Right lung (tissue), 5 donors: ENCODE results near the gene FOXS1. TPM values are rescaled to one million over a fixed set of nuclear protein-coding genes. Genes with fewer than 3 reads are reported as not detected.

Source experiments
- DNase-seq, 2 donors: peaks; one replicate each; pipeline ENCODE4 v3.0.0-alpha.2; 2013
- polyA plus RNA-seq, 5 donors: library from polyadenylated mRNA; unstranded; fragments of 120-200 nt; gene quantifications; one replicate each; pipeline versions ENCODE4 v1.2.1 to v1.2.3, GENCODE V29; 2013; ENCODE audit warnings: inconsistent platforms in 1 of 5, low replicate concordance in 1 of 5; ENCODE audit not compliant: insufficient read length in 5 of 5, insufficient read depth in 1 of 5

The FOXS1 gene
- polyA plus RNA-seq, 5 donors = 5.0 to 10.6 (median 5.9) TPM

- no peak for DNase-seq
These were observed 16.7 kb upstream of the FOXS1 start for GRCh38 chr20:31862157-31862470.

- DNase-seq = peak in 1 of 2 donors; percentile 56
These were observed 16.2 kb upstream of the FOXS1 start for GRCh38 chr20:31861385-31862156.

DNA sequence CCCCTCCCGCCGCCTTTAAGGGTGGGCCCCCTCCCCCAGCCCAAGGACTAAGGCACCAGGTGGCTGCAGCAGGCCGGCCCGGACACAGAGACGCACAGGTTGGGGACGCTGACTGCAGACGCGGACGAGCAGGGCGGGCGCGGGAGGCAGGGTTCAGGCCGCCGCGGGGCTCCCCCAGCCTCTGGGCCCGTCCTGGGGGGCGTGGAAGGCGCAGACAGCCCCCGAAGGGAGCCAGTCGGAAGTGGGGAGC is 15.7 kb upstream of the FOXS1 start:
- DNase-seq = no peak

DNA sequence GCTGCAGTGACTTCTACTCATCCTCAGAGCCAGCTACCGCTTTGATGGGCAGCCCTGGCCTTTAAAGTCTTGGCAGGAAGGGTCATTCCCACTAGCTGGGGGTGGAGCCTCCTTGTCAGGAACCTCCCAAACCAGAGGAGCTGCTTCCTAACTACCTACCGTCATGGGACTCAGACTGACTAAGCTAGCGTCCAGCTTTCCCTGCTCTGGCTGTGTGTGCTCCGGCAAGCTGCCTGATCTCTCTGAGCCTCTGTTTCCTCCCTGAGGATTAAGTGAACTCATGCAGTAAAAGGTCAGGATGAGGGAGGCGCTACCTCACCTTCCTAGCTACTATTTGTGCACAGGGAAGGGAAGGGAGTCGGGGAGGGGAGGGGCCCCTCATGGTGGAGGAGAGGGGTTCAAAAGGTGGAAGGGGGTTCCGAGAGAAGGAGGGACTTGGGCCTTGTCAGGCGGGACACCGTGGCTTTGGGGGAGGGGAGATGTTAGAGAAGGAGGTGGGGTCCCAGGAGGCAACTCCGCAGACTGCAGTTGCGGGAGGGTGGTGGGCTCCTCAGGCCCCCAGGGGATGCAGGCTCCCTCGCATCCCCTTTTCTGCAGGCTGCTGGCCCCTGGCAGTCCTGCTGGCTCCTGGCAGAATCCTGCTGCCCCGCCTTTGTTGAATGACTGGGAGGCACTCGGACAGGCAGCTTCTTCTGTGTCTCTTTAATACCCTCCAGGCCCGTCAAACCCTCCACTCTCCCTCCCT is 15.2 kb upstream of the FOXS1 start:
- DNase-seq = no peak

DNA sequence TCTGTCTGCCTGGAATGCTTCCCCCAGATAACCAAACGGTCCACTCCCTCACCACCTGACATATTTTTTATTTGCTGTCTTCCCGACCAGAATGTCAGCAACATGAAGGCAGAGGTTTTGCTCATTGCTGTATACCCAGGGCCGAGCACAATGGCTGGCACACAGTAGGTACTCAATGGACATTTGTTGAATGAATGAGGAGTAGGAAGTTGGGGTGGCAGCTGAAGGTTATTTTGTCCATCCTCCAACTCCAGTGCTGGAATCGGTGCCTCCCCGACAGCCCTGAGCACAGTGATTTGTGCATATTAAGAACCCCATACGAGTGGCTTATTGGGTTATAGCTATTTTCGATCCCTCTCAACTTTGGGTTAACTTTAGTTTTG is 14.6 kb upstream of the FOXS1 start:
- no peak for DNase-seq

DNA sequence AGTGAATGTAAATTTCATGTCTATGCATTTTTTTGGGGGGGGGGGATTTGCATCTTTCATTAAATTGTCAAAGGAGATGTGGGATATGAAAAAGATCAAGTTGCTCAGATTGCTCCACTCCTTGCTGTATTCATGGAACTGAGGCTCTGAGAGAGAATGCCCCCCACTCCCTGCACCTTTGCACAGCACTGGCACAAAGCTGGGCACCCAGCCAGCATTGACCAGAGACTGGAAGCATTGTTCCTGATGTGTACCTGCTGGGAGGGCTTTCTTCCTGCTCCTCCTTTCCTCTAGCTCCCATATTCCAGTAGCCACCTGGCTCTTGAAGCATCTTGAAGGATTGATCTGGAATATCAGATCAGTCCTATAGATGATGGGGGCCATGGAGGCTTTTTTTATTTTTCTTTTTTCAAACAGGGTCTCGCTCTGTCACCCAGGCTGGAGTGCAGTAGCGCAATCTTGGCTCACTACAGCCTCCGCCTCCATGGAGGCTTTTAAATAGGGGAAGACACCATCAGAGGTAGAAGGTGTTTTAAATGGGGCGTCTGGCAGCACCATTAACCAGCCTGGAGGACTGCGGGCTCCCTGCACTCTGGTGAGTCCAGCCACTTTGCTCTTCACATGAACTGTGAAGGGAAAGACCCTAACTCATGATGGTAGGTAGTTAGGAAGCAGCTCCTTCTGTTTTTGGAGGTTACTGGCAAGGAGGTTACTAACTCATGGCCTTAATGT is 14.0 kb upstream of the FOXS1 start:
- no peak for DNase-seq

DNA sequence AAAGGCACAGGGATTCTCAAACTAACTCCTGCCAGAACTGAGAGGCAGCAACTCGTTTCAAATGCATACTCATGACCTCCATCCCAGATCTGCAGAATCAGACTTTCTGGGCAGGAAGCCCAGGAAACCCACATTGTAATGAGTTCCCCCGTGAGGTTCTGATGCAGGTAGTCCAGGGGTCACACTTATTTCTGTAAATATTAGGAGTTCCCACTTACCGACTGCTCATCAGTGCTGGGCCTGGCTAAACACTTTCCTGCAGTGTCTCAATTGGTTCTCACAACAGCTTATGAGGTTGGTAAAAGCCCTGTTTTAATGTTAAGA is 13.3 kb upstream of the FOXS1 start:
- DNase-seq = no peak

- no peak for DNase-seq
These were observed 12.7 kb upstream of the FOXS1 start for GRCh38 chr20:31857861-31858759.

DNA sequence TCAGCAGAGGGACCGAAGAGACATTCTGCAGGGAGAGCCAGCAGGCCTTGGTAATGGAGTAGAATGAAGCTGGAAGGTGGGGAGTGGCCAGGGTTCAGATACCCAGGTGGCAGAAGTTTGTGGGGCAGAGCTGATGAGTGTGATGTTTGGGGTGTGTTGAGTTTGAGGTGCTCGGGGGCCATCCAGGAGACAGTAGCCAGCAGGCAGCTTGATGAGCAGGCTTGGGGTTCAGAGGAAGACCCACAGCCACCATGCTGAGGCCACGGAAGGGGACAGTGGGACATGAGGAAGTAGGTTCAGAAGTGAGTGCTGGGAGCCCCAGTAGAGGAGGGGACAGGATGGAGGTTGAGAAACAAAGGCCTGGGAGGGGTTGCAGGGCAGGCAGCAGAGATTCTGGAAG is 11.1 kb upstream of the FOXS1 start:
- no peak for DNase-seq

DNA sequence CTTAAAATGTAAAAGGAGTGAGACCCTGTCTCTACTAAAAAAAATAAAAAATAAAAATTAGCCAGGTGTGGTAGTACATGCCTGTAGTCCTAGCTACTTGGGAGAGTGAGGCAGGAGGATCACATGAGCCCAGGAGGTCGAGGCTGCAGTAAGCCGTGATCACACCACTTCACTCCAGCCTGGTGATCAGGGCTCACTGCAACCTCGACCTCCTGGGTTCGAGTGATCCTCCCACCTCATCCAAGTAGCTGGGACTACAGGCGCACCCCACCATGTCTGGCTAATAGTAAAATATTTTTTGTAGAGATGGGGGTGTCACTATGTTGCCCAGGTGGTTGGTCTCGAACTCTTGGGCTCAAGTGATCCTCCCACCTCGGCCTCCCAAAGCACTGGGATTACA is 8.1 kb upstream of the FOXS1 start:
- DNase-seq = no peak

- no peak for DNase-seq
These were observed 6.0 kb upstream of the FOXS1 start for GRCh38 chr20:31851240-31851955.

GRCh38 chr20:31849306-31849930 is 4.0 kb upstream of the FOXS1 start:
- no peak for DNase-seq

GRCh38 chr20:31848088-31848999 is 2.9 kb upstream of the FOXS1 start:
- DNase-seq = no peak

DNA sequence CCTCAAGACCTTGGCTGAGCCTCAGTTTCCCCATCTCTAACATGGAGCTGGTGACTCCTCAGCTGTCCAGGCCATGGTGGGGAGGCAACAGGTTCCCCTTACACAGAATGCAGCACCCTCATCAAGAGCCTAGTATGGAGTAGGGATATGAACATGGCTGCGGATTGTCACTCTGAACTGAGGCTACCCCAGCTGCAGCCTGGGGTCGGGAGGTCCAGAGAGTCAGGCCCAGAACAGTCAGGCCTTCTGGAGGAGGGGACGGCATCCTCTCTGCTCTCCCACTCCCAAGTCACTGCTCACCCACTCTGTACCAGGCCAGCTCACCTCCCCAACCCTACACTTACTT is 1.4 kb upstream of the FOXS1 start:
- DNase-seq = no peak

GRCh38 chr20:31844737-31845299 is 586 bp downstream of the FOXS1 start:
- no peak for DNase-seq

DNA sequence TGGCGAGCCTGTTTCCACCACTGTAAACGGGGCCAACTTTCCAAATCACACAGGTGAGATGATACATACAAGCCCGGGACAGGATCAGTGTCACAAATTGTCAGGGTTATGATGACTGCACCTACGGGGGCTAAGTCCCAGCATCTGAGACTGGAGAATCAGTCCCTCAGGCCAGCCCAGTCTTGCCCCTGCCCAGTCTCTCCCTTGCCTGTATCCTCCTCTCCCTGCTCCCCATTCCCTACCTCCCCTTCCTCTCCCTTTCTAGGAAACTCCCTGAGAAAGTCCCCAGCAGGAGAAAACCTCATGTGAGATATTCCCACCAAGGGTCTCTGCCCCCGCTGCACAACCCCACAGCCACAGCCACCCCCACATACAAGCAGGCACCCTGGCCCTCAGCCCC is 1.5 kb downstream of the FOXS1 start:
- DNase-seq = no peak

DNA sequence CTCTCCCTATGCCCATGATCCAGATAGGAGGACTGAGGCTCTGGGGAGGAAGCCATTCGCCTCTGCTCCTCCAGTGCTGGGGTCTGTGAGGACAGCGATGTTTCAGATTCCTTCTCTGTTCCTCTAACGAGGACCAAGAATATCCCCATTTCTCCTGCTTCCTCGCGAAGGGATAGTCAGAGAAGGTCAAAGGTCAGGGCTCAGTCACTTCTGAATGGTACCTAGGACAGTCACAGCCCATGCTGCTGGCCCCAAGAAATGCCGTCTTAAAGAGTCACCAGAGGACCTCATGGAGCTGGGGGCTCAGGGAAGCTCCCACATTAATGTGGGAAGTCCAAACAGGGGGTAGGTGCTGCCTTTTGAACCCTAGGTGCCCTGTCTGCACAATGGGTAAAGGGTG is 2.1 kb downstream of the FOXS1 start:
- no peak for DNase-seq

DNA sequence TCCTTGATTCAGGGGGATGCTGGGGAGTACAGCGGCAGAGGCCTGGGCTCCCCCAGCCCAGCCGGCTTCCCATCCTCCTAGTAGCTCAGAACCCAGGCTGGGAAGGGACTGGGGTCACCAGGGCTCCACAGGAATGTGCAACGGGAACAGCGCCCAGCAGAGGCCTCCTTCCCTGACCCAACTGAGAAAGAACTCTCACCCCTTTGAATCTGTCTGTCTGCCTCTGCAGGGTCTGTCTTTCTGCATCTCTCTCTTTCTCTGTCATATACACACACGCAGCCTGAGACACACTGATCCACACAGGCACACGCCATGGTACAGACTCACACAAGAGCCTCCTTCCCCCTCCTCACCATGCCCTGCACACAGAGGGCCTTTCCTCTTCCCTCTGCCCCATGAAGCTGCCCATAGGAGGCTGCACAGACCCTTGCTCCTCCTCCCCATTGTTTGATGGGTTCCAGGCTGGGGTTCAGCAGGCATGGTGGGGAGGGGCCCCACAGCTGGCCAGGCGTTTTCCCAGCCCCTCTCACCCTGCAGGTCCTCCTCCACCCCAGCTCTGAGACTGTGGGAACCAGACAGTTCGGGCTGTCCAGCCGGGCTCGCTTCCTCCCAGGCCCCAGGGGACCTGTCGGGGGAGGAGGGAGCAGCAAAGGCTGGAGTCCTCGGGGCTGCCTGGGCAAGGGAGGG is 2.8 kb downstream of the FOXS1 start:
- DNase-seq = peak; percentile 53 to 63

DNA sequence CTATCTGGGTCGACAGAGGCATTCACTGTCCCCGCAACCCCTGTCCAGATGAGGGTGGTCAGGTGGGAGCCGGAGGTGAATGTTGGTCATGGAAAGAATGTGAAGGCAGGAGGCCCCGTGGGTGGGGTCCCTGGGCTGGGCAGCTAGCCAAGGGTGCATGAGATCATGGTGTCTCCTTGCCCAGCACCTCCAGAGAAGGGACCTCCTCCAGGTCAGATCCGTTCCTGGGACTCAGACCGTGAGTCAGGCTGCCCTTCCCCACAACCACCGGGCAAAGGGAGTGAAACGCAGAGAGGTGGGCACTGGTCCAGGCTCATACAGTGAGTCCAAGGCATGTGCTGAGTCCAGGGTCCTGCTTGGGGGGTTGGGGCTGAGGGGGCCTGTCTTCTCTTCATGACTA is 3.5 kb downstream of the FOXS1 start:
- peak in 1 of 2 donors; percentile 21 for DNase-seq
